ENCODE results near the gene FA2H.

Gene FA2H

DNA sequence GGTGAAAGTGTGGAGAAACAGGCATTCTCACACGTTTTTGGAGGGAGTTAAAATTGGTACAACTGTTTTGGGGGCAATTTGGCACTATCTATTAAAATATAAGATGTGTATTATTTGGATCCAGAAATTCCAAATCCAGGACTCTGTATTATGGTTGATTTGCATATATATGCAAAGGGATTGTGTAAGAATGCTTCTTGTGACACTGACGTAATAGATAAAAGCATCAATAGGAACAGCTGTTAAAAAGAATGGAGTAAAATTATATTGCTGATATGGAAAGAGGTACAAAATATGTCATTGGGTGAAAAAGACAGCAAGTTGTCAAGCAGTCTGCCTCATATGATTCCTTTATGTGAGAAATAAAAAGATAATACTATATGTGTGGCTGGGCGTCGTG lies 17.3 kb downstream of the FA2H start:
- H3K4me1 Mint-ChIP-seq = peaks cover 12% of the 10 kb centered on the region
- H3K9me3 Mint-ChIP-seq = no peaks in the 10 kb centered on the region
- peaks cover 30% of the 10 kb centered on the region for H3K27me3 Mint-ChIP-seq (ENCODE audit: low read depth, poor library complexity)
- TF ChIP-seq, protein P1, sequence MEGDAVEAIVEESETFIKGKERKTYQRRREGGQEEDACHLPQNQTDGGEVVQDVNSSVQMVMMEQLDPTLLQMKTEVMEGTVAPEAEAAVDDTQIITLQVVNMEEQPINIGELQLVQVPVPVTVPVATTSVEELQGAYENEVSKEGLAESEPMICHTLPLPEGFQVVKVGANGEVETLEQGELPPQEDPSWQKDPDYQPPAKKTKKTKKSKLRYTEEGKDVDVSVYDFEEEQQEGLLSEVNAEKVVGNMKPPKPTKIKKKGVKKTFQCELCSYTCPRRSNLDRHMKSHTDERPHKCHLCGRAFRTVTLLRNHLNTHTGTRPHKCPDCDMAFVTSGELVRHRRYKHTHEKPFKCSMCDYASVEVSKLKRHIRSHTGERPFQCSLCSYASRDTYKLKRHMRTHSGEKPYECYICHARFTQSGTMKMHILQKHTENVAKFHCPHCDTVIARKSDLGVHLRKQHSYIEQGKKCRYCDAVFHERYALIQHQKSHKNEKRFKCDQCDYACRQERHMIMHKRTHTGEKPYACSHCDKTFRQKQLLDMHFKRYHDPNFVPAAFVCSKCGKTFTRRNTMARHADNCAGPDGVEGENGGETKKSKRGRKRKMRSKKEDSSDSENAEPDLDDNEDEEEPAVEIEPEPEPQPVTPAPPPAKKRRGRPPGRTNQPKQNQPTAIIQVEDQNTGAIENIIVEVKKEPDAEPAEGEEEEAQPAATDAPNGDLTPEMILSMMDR (IDR thresholded peaks at IDR 0.05) = no peak
- no peak for DNase-seq
- no peak overlapping the region for H3K27ac Mint-ChIP-seq
- no peak overlapping the region for H3K4me3 Mint-ChIP-seq
- H3K36me3 Mint-ChIP-seq (ENCODE audit: low read depth) = no peaks in the 10 kb centered on the region

- Mint-ChIP-seq H3K27me3 (ENCODE audit: low read depth, poor library complexity) (peaks cover 26% of the 10 kb centered on the region), H3K4me1 (peaks cover 12% of the 10 kb centered on the region), H3K9me3 (no peaks in the 10 kb centered on the region), H3K27ac (no peak overlapping the region), H3K36me3 (ENCODE audit: low read depth) (no peaks in the 10 kb centered on the region), H3K4me3 (no peak overlapping the region)
- DNase-seq = no peak
- TF ChIP-seq, protein P1 (IDR thresholded peaks at IDR 0.05) = no peak
Observed at GRCh38 chr16:74756203-74756602, 18.4 kb downstream of the FA2H start.

DNA sequence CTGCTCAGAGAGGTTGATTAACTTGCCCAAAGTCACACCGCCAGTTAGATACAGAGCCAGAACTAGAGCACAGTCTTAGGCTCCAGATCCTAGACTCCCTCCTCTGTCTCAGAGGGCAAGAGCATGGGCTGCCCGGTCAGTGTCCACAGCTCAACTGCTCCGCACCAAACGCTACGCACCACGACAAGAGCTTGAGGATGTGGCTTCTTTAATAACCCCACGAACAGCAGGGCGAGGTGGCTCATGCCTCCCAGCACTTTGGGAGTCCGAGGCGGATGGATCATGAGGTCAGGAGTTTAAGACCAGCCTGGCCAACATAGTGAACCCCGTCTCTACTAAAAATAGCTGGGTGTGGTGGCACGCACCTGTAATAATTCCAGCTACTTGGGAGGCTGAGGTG lies 21.4 kb downstream of the FA2H start:
- no peak for DNase-seq
- TF ChIP-seq, protein P1 (IDR thresholded peaks at IDR 0.05) = no peak

DNA sequence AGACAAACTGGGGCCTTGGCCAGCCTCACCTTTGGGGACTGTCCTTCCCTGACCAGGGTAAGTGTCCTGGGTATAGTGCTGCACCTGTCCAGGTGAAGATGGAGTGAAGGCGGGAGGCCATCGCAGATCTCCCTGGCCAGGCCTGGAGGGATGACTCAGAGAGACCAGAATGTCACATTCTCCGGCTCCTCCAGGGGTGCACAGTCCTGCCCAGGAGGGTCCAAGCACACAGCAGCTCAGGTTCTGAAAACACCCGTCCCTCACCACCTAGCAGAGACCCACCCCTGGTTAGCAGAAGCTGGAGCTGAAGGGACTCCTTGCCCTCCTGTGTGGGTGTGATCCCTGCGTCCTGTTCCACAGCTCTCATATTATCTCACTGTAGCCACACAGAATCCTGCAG lies 21.9 kb downstream of the FA2H start:
- Mint-ChIP-seq H3K27ac (no peak overlapping the region), H3K36me3 (ENCODE audit: low read depth) (no peaks in the 10 kb centered on the region), H3K27me3 (ENCODE audit: low read depth, poor library complexity) (peaks cover 22% of the 10 kb centered on the region), H3K4me3 (no peak overlapping the region), H3K9me3 (no peaks in the 10 kb centered on the region), H3K4me1 (peaks cover 15% of the 10 kb centered on the region)
- DNase-seq = no peak
- TF ChIP-seq, protein P1 (IDR thresholded peaks at IDR 0.05) = no peak

More for the DNA sequence above, 21.4 kb downstream of the FA2H start:
- Mint-ChIP-seq H3K4me3 (no peak overlapping the region), H3K27me3 (ENCODE audit: low read depth, poor library complexity) (peaks cover 22% of the 10 kb centered on the region), H3K27ac (no peak overlapping the region), H3K9me3 (no peaks in the 10 kb centered on the region), H3K36me3 (ENCODE audit: low read depth) (no peaks in the 10 kb centered on the region), H3K4me1 (peaks cover 13% of the 10 kb centered on the region)

- Mint-ChIP-seq H3K27ac (no peak overlapping the region), H3K4me3 (no peak overlapping the region), H3K9me3 (no peaks in the 10 kb centered on the region), H3K4me1 (peaks cover 20% of the 10 kb centered on the region), H3K27me3 (ENCODE audit: low read depth, poor library complexity) (peaks cover 25% of the 10 kb centered on the region), H3K36me3 (ENCODE audit: low read depth) (no peaks in the 10 kb centered on the region)
- no peak for DNase-seq
- TF ChIP-seq, protein P1 (IDR thresholded peaks at IDR 0.05) = no peak
Observed at GRCh38 chr16:74752258-74752657, 22.4 kb downstream of the FA2H start.

DNA sequence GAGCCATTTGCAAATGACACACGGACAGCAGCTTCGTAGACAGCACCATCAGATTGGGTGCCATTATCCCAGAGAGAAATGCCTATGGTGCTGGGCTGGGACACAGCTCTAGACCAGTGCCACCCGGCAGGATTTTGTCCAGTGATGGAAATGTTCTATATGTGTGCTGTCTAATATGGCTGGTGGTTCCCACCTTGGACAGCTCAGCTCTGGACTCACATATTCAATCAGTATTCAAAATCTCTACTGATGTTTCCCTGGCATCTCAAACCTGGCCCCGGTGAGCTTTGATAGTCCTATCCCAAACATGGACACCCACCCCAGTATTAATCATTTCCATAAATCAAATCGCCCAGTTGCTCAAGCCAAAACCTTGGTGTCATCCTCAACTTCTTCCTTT lies 23.0 kb downstream of the FA2H start:
- H3K9me3 Mint-ChIP-seq = no peaks in the 10 kb centered on the region
- H3K27me3 Mint-ChIP-seq (ENCODE audit: low read depth, poor library complexity) = peaks cover 24% of the 10 kb centered on the region
- no peak overlapping the region for H3K4me3 Mint-ChIP-seq
- no peaks in the 10 kb centered on the region for H3K36me3 Mint-ChIP-seq (ENCODE audit: low read depth)
- no peak overlapping the region for H3K27ac Mint-ChIP-seq
- TF ChIP-seq, protein P1 (IDR thresholded peaks at IDR 0.05) = no peak
- H3K4me1 Mint-ChIP-seq = peaks cover 23% of the 10 kb centered on the region
- DNase-seq = no peak

All from nephron progenitor cell (in vitro differentiated cells).